DMS79 treated with DMSO at 0.1 percent for 48 hours (cell line): Measurements from ENCODE around the gene SNX9.
"Not testable (repeated sequence)": the region's sequence is repeated elsewhere in the genome, so short reads cannot be mapped to it uniquely, and the experiment has no call there.

Source experiments
- DNase-seq: peaks from one replicate; lab custom pipeline; 2025; lab: John Stamatoyannopoulos, UW

Gene SNX9

DNA sequence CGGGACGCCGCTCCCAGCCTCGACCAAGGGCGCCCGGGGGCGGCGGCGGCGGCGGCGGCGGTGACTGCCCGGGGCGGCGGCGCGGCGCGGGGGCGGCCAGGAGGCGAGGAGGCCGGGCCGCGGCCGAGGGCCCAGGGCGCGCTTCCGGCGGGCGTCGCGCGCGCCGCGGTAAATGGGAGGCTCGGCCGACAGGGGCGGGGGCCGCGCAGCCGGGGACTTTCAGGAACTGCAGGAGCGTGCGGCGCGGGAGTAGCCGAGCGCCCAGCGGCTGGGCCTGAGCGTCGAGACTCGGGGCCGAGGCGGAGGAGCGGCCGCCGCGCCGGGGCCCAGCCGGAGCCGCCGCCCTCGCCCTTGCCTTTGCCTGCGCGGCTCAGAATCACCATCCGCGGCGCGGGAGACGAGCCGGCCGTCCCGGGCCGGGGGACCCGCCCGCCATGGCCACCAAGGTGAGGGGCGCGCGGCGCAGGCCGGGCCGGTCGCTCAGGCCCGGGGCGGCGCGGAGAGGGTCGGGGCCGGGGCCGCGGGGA is at the start of gene SNX9:
SNX9 (plus strand) TSS at position 246 of the 527 bp plus-strand sequence; CDS start at position 435, 189 bp downstream.
- DNase-seq, result peak; percentile 45

DNA sequence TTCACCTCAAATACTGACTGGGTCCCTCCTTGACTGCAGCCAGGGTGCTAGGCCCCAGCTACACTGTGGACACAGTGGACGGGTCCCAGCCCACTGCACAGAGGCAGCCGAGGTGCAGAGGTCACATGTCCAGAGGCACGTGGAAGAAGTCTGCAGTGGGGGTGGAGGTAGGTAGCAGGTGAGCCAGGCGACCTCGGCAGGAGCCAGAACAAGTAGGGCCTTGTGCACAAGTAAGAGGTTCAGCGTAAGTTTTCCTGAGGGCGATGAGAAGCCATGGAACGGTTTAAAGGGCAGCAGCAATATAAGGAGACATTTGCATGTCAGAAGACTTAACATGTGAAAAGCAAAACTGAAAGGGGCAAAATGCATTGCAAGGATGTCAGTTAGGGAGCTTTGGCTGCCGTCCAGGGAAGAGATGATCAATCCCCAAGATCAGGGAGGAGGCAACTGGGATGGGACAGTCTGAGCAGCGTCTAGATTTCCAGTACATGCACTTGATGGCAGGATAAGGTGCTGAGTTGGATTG is 49.7 kb upstream of the SNX9 start:
- no peak for DNase-seq

DNA sequence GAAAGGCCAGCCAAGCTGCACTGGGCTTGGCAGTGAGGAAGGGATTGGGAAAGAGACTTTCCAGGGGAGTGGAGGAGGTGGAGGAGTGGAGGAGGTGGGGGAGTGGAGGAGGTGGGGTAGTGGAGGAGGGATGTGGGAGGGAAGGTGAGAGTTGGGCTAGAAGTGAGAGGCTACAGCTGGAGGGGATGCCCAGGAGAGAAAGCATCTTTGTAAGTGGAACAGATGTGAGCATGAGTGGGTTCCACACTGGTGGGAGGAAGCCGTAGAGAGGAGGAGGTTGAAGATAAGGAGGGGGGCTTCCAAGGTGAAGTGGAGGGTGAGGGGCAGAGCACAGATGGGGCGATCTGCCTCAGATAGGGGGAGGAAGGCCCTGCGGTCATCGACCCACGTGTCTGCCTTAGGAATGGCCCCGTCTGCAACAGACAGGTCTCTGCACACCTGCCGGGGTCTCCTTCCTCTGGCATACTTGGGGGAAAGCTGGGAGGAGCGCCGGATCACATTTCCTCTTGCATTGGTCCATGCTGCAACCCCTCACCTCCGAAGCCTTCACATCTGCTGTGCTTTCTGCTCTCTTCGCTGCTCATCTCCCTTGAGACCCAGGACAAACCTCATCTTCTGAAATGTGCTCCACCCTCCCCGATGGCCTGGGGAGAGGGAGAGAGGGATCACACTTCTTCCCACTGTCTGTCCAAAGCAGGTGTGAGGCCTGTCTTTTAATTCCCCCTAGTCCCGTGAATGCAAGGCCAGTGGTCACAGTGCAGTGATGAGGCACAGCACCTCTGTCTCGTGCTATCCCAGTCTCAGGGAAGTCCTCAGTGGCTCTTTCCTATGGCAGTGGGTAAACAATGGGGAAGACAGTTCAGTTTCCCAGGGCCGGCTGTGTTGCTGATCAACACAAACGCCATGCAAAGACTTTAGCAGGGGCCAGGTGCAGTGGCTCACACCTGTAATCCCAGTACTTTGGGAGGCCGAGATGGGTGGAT is 48.6 kb upstream of the SNX9 start:
- DNase-seq, result no peak

DNA sequence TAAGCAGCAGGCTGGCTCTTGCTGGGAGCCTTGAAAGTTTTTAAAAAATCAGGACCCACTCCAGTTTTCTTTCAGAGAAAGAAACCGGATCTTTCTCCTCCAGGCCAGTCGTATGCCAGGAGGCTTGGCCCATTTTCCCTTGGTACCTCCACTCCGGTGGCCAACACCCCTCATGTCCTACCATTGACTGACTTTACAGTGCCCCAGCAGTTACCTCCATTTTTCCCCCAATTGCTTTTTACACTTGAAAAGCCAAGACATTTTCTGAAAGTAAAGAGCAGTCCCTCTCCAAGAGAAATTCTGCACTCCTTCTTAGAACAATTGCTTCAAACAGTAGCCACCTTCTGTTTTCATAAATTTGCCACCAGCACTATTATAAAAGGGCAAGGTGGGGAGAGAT is 47.7 kb upstream of the SNX9 start:
- no peak for DNase-seq

- DNase-seq, result no peak
These were observed 45.7 kb upstream of the SNX9 start for GRCh38 chr6:157777344-157777743.

DNA sequence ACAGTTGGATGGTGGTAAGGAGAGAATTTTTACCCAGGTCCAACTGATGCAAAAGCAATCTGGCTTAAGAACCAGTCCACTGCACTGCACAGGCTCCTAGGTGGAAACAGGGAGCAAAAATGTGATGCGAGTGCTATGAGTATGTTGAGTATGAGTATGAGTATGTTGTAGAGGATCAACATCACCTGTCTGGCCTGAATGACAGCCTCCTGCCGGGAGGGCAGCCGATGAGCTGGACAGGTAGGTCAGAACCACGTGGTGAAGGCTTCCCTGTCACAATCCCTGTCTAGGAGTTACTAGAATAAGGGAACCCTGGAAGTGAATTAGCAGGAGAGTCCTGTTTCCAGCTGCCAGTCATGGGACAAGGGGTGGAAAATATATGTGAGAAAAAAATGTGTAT is 44.3 kb upstream of the SNX9 start:
- DNase-seq, result no peak

GRCh38 chr6:157779705-157780604 is 43.1 kb upstream of the SNX9 start:
- no peak for DNase-seq

DNA sequence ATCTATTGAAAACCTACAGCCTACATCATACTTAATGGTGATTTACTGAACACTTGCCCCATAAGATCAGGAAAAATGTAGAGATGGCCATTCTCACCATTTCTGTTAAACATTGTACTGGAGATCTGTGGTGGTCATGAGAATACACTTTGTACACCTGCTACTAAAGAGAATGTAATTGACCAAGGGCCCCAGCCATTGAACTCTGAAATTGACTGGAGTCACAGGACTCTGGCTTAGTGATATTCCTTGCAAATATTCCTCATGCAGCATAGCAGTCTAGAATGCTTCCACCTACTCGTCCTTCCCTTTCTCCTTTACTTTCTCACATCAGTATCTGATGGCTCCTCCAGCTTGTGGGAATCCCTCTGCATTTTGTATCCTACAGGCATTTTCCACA is 37.4 kb upstream of the SNX9 start:
- no peak for DNase-seq

DNA sequence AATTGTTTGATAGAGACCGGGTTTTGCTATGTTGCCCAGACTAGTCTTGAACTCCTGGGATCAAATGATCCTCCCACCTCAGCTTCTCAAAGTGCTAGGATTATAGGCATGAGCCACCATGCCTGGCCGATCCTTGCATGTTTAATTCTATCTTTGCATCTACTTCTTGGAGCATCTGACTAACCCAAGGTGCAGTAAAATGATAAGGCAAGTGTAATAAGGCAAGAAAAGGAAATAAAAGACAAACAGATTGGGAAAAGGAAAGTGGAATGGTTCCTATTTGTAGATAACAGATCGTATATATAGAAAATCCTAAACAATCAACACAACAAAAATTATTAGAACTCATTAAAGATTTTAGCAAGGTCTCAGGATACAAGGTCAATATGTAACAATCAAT is 36.8 kb upstream of the SNX9 start:
- DNase-seq, result no peak

DNA sequence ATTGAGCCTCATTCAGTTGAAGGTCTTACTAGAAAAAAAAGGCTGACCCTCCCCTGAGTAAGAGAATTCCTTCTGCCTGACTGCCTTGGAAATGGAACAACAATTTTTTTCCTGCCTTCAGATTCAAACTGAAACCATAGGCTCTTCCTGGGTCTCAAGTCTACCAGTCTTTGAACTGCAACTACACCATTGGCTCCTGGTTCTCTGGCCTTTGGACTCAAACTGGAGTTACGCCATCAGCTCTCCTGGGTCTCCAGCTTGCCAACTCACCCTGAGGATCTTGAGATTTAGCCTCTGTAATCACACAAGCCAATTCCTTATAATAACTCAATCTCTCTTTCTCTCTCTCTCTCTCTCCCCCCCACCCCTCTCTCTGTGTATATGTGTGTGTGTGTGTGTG is 36.0 kb upstream of the SNX9 start:
- no peak for DNase-seq

- no peak for DNase-seq
These were observed 34.9 kb upstream of the SNX9 start for GRCh38 chr6:157788180-157788579.

DNA sequence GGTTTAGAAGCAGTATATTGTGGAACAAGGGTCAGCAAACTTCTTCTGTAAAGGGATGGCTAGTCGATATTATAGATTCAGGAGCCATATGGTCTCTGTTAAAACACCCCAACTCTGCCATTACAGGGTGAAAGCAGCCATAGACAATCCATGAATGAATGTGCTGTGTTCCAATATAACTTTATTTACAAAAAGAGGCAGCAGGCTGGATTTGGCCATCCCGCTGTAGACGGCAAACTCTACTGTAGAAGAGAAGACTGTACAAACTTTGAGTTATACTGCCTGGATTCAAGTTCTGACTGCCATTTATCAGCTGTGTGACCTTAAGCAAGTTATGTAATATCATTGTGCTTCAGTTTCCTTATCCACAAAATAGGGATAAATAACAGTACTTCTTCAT is 33.7 kb upstream of the SNX9 start:
- DNase-seq, result no peak

DNA sequence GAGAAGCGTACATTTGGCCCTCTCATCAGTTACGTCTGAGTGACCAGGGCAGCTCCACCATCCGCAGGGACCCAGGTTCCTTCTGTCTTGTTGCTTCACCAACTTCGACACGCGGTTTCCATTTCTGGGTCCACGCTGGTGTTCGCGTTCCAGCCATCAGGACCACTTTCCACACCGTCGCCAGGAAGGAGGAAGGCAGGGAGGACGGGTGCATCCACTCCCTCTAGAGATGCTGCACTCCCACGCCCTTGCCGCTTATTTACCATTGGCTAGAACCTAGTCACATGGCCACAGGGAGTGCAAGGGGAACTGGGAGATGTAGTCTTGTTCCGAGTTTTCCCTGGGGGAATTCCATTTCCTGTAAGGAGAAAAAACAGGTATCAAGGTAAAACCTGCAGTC is 33.2 kb upstream of the SNX9 start:
- no peak for DNase-seq

GRCh38 chr6:157790548-157791160 is 32.4 kb upstream of the SNX9 start:
- no peak for DNase-seq

GRCh38 chr6:157791450-157791849 is 31.6 kb upstream of the SNX9 start:
- peak; percentile 76 for DNase-seq

DNA sequence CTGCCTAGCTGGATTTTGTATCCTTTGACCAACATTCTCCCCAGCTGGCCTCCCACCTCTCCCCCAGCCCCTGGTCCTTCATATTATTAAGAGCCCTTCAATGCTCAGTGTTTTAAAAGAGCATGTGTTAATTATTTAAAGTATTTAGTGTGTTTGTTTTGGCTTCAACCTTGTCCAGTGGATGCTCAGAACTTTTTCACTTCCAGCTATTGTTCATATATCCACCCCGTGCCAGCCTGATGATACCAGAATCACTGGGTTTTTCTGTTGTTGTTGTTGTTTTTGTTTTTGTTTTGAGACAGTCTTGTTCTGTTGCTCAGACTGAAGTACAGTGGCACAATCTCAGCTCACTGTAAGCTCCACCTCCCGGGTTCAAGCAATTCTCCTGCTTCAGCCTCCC is 30.4 kb upstream of the SNX9 start:
- no peak for DNase-seq

- not testable (repeated sequence) for DNase-seq
These were observed 29.0 kb upstream of the SNX9 start for GRCh38 chr6:157794012-157794411.

DNA sequence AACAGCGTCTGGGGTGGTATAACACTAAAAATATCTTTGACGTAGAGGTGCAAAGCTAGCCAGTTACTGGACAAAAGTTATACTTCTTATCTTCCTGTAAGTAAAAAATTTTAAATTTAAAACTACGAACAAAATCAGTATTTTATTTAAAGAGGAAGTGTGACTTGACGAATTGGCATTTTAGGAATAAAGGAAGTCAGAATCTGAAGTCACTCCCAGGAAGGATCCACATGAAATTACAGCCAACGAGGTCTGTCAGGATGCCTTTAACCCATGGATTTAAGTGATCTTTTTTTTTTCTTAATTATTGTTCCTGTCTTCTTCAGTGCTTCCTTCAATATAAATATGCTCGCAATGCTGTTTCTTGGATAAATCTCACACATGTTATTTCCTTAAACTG is 27.2 kb upstream of the SNX9 start:
- DNase-seq, result no peak

DNA sequence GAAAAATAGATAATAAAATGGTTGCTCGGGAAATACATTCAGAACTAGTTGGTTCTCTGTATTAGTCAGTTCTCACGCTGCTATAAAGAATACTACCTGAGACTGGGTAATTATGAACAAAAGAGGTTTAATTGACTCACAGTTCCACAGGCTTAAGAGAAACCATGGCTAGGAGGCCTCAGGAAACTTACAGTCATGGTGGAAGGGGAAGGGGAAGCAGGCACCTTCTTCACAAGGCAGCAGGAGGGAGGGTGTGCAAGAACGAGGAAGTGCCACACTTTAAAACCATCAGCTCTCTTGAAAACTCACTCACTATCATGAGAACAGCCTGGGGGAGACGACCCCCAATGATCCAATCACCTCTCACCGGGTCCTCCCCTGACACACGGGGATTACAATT is 24.2 kb upstream of the SNX9 start:
- no peak for DNase-seq

DNA sequence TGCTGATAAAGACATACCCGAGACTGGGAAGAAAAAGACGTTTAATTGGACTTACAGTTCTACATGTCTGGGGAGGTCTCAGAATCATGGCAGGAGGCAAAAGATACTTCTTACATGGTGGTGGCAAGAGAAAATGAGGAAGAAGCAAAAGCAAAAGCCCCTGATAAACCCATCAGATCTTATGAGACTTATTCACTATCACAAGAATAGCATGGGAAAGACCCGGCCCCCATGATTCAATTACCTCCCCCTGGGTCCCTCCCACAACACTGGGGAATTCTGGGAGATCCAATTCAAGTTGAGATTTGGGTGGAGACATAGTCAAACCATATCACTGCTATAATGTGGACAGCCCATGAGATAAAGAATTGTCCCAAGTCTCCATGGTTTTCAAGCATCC is 23.5 kb upstream of the SNX9 start:
- not testable (repeated sequence) for DNase-seq

DNA sequence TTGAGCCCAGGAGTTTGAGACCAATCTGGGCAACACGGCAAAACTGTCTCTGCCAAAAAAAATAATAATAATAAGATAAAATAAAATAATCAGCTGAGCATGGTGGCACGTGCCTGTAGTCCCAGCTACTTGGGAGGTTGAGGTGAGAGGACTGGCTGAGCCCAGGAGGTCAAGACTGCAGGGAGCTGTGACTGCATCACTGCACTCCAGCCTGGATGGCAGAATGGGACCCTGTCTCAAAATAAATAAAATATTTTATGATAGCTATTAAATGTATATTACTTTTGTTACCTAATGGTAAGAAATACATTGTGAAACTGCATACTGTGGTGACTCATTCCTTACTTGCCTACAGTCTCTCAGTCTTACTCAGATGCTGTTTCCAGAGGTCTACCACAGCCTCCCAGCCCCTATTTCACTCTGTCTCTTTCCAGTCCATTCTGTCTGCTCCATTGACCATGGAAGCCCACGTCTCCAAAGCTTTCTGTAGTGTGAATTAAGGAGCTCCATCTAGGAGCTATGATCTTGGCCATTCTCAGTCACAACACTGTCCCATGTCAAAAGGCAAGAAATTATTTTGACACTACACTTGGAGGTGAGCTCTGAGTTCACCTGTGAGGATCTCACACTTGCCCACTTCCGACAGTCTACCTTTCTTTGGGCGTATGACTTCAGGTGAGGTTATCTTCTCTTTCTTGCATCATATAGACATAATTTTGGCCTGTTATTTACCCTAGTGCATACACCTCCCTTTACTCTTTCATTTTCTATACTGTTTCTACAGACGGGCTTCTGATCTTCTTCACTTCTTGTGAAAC is 22.4 kb upstream of the SNX9 start:
- no peak for DNase-seq
